ENCODE data around the gene RASGRP3. TPM values are rescaled to one million over a fixed set of nuclear protein-coding genes. Genes with fewer than 3 reads are reported as not detected.

Gene RASGRP3
- polyA plus RNA-seq, 2 of the 4 experiments (the other 2 are of a cell fraction): 1.5 to 1.7 TPM

DNA sequence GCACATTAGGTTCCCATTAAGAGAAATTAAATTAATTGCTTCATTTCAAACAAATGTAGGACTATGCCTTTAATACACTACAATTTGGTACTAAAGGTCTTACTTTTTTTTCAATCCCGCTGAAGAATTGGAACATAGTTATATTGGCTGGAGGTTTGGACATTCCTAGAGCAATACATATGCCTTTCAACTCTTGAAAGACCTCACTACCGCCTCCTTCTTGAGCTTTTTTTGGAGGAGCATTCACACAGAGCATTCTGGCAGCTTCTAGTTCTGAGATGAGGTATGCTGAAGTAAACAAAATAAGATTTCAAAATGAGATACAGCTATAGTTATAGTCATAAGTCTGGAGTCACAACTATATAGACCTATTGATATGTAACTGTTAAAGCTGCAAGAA is 111.8 kb downstream of the RASGRP3 start:
- ATAC-seq (no peak), DNase-seq (ENCODE audit: low read depth in 1 of 2, low spot score in 1 of 2) (no peak), FAIRE-seq (no peak)
- H3K27ac ChIP-seq: no peak overlapping the region
- TF ChIP-seq CBX8 (IDR thresholded peaks at IDR 0.05) (no peak), SMC3 (IDR thresholded peaks at IDR 0.05) (no peak)
- CTCF ChIA-PET: interaction anchor here (0.7 to 1.9 kb wide), 3 partner anchors 11 to 554 kb away, joined by 3 to 6 read pairs (median 4); partner anchors contain the start of gene FAM98A
- 92% methylated on average over 2 of the region's 2 CpGs for WGBS (ENCODE audit: missing lambda C conversion rate)
- H3K4me3 ChIP-seq: no peak overlapping the region
- POLR2A ChIA-PET: no interaction called here
- H3K4me1 ChIP-seq: no peaks in the 10 kb centered on the region
- no peaks in the 10 kb centered on the region for H3K9me3 ChIP-seq
- H3K4me2 ChIP-seq: no peak overlapping the region

GRCh38 chr2:33589444-33589843 is 113.0 kb downstream of the RASGRP3 start:
- no peak overlapping the region for H3K4me2 ChIP-seq
- no peak for DNase-seq (ENCODE audit: low read depth in 1 of 2, low spot score in 1 of 2)
- CTCF ChIA-PET: interaction anchor here (0.5 to 1.9 kb wide), 2 partner anchors 10 to 527 kb away, joined by 3 to 4 read pairs; partner anchors contain the start of gene FAM98A

More at GRCh38 chr2:33589444-33589843, 113.0 kb downstream of the RASGRP3 start:
- POLR2A ChIA-PET: no interaction called here
- H3K27ac ChIP-seq: no peak overlapping the region
- TF ChIP-seq SREBF2 (IDR thresholded peaks at IDR 0.05): no peak
- TF ChIP-seq, protein P1, sequence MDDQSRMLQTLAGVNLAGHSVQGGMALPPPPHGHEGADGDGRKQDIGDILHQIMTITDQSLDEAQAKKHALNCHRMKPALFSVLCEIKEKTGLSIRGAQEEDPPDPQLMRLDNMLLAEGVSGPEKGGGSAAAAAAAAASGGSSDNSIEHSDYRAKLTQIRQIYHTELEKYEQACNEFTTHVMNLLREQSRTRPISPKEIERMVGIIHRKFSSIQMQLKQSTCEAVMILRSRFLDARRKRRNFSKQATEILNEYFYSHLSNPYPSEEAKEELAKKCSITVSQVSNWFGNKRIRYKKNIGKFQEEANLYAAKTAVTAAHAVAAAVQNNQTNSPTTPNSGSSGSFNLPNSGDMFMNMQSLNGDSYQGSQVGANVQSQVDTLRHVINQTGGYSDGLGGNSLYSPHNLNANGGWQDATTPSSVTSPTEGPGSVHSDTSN (IDR thresholded peaks at IDR 0.05): no peak
- no peak for TF ChIP-seq REST (IDR thresholded peaks at IDR 0.05)
- no peak for TF ChIP-seq TP53 (CRISPR knock-in tag; IDR thresholded peaks at IDR 0.05)
- no peak for TF ChIP-seq FOSL2 (IDR thresholded peaks at IDR 0.05)
- no peak for TF ChIP-seq FOSL2 (CRISPR knock-in tag; IDR thresholded peaks at IDR 0.05)
- TF ChIP-seq JUN (IDR thresholded peaks at IDR 0.05): no peak
- TF ChIP-seq, protein P2, sequence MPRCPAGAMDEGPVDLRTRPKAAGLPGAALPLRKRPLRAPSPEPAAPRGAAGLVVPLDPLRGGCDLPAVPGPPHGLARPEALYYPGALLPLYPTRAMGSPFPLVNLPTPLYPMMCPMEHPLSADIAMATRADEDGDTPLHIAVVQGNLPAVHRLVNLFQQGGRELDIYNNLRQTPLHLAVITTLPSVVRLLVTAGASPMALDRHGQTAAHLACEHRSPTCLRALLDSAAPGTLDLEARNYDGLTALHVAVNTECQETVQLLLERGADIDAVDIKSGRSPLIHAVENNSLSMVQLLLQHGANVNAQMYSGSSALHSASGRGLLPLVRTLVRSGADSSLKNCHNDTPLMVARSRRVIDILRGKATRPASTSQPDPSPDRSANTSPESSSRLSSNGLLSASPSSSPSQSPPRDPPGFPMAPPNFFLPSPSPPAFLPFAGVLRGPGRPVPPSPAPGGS (IDR thresholded peaks at IDR 0.05): no peak
- TF ChIP-seq ZSCAN20 (CRISPR knock-in tag; IDR thresholded peaks at IDR 0.05): no peak
- no peak for TF ChIP-seq EHF (CRISPR knock-in tag; IDR thresholded peaks at IDR 0.05)
- no peak for TF ChIP-seq RCOR1 (IDR thresholded peaks at IDR 0.05; ENCODE audit: low read depth, low read length)
- no peak for TF ChIP-seq HOXB5 (CRISPR knock-in tag; IDR thresholded peaks at IDR 0.05)
- no peak for TF ChIP-seq RNF2 (IDR thresholded peaks at IDR 0.05; ENCODE audit: borderline replicate concordance, low read depth)
- TF ChIP-seq GATA3 (IDR thresholded peaks at IDR 0.05; ENCODE audit: borderline replicate concordance): no peak
- TF ChIP-seq HDAC2 (IDR thresholded peaks at IDR 0.05): no peak
- no peak for TF ChIP-seq NFE2L2 (conservative IDR thresholded peaks at IDR 0.05; ENCODE audit: low read length)
- no peak for TF ChIP-seq HOXA7 (CRISPR knock-in tag; IDR thresholded peaks at IDR 0.05)
- TF ChIP-seq ELK1 (IDR thresholded peaks at IDR 0.05; ENCODE audit: low read depth, low read length): no peak
- no peak for TF ChIP-seq HOXB13 (CRISPR knock-in tag; IDR thresholded peaks at IDR 0.05; ENCODE audit: low read depth)
- FAIRE-seq (no peak), ATAC-seq (no peak)
- no peaks in the 10 kb centered on the region for H3K4me1 ChIP-seq
- H3K4me3 ChIP-seq: no peak overlapping the region
- H3K9me3 ChIP-seq: no peaks in the 10 kb centered on the region
- WGBS (ENCODE audit: missing lambda C conversion rate): 80% methylated on average over 1 of the region's 1 CpG
